Measurements from ENCODE around the gene JUN. TPM values are rescaled to one million over a fixed set of nuclear protein-coding genes. Genes with fewer than 3 reads are reported as not detected.
"Not testable (repeated sequence)": the region's sequence is repeated elsewhere in the genome, so short reads cannot be mapped to it uniquely, and the experiment has no call there.

Gene JUN
- total RNA-seq, 1 donor from 2014 or later, result 227 TPM

DNA sequence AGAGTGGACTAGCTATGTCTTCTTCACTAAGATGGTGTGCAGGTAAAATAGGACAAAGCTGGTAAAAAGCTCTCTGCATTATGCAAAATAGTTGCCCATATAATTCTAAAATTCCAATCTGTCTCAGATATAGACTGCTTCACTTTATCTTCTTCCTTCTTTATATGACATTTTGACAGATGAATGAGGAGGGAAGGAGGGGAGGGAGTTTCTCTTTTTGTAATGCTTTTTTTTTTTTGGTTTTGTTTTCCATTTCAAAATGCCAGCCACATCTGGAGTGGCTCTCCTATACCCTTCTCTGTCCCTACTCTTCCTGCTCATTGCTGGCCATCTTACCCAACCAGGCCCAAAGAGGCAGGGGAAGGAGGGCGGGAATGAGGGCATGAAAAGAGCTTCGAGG is 24.2 kb upstream of the JUN start:
- no peak for DNase-seq

DNA sequence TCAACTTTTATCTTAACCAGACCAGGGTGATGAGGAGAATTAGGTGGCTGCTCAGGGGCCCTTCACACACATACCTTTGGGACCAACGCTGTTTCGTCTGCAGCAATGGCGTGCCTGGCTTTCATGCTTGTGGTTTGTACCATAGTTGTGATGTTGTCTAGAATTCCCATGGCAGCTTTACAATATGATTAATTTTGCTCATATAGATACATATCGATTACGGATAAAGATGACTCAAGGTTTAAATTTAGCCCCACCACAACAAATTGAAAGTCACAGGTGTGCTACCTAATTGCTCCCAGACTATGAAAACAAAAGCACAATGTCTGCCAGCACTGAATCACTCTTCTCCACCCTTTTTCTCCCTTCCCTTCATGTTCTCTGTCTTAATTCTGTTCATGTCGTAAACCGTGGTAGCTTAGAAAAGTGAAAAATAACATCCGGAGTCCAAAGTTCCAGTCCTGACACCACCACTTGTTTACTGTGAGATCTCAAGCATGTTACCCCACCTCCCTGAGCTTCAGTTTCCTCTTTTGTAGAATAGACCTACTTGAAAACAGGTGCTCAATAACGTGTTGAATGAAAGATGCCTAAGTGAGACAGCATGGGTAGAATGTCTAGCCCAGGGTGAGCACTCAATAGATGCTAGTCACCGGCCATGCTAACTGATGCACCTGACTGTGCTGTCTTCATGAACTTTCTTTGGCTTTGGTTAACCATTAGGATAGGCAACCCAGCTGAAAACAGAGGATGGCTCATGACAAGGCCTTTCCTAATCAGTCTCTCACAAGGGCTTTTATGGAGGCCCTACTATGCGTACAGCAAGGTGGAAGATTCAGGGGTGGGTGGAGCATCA is 22.1 kb upstream of the JUN start:
- no peak for DNase-seq

DNA sequence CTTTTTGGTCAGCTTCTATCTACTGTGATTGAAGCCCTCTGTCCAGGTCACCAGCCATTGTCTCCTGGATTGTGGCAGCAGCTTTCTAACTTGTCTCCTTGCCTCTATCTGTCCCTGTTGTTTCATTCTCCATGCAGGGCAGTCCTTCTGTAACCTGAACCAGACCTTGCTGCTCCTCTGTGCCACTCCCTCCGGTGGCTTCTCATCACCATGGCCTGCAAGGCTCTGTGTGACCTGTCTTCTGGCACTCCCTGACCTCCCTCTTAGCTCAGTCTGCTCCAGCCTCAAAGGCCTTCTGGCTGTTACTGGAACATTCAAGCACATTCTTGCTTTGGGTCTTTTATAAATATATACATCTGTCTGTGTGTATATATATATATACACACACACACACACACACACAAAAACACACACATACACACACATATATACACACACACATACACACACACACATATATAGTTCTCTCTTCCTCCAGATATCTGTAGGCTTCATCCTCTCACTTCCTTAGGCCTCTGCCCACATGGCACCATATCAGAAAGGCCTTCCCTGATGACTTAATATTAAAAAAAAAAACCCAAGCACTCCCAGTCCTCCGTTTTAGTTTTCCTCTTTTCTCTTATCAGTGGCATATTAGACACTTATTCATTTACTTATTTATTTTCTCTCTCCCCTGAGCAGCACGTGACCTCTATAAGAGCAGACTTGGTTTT is 21.2 kb upstream of the JUN start:
- no peak for DNase-seq

DNA sequence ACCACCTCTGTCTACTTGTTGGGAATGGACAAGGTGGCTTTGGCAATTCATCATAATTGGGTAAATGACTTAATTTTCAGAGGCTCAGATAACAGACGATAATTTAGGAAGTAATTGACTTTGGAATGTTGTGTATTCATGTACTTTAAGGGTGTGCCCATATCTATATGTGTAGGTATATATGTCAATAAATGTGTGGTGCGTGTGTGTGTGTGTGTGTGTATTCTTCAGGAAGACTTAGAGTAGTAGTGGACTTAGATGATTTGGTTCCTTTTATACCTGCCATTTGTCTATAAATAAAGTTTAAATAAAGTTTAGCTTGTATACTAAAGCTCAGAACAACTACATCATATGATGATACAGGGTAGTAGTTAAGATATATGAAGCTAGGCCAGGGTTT is 20.0 kb upstream of the JUN start:
- no peak for DNase-seq

DNA sequence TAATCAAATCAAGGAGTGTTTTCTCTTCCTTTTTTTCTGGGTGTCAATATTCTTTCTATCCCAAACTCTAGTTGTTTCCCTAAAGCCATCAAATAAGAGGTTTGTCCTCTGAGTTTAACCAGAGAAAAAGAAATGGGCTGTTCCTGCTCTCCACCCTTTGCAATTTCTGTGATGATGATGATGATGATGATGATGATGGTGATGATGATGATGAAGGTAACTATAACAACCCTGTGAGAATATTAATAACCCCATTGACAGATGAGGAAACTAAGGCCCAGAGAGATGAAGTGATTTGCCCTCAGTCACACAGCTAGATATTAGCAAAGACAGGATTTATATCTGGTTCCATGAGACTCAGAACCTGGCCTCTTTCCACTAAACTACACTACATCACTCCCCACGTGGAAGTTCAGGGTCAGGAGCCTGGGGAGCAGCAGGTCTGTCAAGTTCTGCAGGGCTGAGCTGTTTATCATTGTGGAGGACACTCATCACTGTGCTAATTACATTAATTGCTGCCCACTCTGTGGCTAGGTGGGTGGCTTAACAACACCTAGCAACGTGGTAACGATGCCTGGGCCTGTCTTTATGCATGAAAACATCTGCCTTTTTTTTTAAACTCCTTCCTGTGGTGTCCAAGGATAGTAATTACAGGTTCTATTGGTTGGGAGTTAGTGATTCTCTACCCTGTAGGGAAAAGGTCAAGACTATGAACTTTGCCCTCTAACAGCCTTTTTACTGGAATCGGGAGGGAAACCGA is 19.0 kb upstream of the JUN start:
- DNase-seq, result no peak

DNA sequence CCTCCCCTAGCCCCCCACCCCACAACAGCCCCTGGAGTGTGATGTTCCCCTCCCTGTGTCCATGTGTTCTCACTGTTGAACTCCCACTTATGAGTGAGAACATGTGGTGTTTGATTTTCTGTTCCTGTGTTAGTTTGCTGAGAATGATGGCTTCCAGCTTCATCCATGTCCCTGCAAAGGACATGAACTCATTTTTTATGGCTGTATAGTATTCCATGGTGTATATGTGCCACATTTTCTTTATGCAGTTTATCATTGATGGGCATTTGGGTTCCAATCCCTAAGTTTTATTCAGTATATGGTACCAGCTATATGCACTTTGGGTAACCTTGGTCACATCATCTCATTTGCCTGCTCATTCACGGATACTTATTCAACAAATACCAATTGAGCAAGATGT is 17.4 kb upstream of the JUN start:
- DNase-seq, result not testable (repeated sequence)

DNA sequence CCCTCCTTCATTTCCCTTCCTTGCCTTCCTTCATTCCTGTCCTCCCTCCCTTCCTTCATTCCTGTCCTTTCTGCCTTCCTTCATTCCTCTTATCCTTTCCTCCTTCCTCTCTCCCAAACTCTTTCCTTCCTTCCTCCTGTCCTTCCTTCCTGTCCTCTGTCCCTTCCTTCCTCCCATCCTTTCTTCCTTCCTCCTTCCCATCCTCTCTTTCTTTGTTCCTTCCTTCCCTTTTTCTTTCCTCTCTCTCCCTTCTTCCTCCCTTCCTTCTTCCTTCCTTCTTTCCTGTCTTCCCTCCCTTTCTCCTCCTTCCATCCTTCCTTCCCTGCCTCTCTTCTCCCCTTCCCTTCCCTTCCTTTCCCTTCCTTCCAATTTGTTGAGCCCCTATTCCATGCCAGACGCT is 15.8 kb upstream of the JUN start:
- no peak for DNase-seq

DNA sequence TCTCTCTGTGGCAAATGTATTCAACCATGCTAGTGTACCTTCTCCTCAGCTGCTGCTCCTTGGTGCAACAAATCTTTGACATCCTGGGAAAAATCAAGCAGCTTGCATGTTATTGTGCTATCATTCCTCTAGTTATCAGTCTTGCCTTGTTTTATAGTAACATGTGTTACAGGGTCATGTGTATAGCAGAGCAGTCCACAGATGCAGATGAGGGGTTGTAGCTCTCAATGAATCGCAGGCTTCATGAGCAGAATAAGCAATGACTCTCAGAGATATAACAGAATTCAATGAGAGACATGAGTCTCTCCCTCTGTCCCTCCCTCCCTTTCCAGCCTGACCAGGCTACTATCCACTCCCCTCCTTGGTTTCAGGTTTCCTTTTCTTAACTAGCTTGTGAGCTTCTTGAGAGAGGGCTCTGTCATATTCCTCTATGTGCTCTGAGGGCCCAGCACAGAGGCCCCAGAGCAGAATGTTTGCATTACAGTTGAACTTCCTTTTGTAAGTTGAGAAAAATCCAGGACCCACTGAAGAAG is 15.1 kb upstream of the JUN start:
- DNase-seq, result no peak

DNA sequence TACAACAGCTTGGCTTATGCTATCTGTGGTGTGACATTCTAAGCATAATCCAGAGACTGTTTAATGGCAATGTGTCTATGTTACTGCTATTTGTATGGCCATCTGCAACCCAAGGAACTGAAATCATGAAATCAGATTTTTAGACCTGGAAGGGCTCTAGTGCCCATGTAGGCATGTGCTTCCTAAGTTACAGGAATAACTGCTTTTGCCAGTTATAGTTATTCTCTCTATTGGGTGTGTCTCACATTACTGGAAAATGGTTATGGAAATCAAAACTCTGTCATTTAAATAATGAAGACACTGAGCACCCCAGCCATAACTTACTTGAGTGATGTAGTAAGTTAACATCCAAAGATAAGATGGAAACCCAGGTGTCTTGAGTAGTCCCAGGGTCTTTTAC is 12.6 kb upstream of the JUN start:
- no peak for DNase-seq

DNA sequence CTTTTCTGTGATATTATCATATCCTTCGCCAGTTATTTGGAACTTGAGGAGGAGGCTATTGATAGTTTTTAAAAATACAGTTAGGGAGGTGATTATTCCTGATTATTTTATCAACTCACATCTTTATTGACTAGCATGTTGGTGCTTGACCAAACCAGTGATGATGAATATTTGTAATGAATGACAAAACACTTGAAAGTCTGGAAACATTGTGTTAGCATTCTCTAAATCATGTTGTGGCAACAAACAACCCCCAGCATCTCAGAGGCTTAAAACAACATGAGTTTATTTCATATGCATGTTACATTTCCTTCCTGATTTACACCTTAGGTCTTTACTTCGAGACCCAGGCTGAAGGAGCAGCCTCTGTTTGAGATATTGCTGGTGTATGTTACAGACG is 10.7 kb upstream of the JUN start:
- no peak for DNase-seq

DNA sequence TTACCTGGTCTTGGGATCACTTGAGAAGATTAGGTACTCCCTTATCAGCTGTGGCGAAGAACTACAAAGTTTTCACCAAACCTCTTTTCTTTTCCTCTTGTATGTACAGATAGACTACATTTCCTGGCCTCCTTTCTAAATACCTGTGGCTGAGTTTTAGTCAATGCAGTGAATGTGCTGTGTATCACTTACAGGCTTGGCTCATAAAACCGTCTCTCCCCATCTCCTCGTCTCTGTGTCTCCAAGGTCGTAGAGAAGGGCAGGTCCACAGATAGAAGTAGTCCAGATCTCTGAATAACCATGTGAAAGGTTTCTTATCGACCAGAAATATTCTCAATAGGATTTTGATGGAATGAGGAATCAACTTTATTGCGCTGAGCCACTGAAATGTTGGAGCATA is 9.0 kb upstream of the JUN start:
- no peak for DNase-seq

DNA sequence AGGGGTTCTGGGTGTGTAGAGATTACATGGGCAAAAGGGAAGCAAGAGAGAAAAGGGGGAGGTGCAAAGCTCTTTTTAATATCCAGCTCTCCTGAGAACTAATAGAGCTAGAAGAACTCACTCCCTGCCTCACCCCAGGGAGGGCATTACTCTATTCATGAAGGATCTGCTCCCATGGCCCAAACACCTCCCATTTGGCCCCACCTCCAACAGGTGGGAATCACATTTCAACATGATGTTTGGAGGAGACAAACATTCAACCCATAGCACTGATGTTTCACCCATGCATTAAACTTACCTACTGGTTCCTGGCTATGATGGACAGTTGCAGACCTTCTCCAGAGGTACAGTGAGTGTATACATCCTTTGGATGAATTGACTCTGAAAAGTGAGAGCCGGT is 7.3 kb upstream of the JUN start:
- no peak for DNase-seq

DNA sequence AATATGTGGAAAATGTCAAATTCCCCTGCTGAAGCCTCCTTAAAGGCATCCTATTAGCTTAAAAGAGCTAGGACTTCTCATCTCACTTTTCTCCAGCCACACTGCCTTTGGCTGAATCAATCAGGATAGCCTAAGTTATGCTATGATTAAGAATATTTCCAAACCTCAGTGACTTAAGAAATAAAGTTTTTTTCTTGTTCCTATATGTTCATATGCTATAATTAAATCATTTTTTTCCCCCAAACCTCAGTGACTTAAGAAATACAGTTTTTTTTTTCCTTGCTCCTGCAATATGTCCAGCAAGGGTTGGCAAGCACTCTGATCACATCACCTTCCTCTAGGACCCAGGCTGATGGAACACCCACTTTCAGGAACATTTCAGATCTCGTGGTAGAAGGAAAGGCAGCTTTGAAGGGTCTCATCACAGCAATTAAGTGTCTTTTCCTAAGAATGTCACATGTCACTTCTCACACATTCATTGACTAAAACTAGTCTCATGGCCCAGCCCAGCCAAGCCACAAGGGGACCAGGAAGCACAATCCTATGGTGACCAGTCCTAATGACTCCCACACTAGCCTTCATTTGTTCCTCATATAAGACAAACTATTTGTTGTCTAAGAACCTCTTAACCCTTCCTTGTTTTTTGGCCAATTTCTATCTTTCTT is 6.3 kb upstream of the JUN start:
- DNase-seq, result no peak

DNA sequence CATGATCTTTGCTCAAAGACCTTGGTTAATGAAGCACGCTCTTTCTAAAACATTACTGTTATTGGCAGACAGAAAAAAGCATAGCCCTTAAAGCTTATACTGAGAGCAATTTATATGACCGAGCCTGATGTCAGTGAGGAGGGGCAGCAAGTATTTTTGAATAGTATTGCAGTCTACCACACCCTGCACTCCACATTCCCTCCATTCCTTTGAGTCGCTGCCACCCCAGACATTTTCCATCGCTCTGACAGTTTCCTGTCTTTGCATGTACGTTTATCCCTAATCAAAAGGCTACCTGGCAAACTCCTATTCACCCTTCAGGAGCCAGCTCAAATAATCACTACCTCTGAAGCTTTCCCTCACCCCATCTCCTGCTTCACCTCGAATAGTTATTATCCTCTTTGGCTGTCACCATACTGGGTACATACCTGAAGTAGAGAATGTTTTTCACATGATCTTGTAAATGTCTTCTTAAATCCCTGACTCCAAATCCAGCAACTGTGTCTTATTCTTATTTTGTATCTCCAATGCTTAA is 5.5 kb upstream of the JUN start:
- DNase-seq, result no peak

DNA sequence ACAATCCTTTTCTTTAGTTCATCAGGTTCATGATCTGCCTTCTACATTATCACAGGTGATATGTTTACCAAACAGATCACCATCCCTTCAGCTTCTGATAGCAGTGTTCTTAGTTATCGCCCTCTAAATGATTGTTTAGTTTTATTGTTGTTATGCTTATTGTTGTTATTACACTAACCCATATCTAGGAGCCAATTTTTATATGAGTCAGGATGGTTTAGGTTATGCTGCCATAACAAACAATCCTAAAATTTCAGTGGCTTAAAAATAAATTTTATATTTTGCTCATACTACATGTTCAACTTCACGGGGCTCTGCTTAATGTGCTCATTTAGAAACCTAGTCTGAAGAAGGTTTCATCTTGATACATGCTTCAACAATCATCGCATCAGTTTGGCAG is 4.4 kb upstream of the JUN start:
- DNase-seq, result no peak

DNA sequence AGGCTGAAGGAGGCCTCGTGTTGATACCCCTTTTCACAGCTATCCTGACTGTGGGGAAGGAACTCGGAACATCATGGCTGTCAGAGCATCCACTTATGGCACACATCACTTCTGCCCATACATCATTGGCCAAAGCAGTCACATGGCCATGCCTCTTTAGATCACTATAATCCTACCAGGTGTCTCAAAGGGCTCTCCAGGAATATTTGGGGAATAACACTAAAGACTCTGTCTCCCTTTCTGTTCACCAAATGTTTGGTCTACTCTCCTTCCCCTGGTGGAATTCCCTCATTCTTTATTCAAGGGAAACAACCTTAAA is 3.0 kb upstream of the JUN start:
- DNase-seq, result no peak

DNA sequence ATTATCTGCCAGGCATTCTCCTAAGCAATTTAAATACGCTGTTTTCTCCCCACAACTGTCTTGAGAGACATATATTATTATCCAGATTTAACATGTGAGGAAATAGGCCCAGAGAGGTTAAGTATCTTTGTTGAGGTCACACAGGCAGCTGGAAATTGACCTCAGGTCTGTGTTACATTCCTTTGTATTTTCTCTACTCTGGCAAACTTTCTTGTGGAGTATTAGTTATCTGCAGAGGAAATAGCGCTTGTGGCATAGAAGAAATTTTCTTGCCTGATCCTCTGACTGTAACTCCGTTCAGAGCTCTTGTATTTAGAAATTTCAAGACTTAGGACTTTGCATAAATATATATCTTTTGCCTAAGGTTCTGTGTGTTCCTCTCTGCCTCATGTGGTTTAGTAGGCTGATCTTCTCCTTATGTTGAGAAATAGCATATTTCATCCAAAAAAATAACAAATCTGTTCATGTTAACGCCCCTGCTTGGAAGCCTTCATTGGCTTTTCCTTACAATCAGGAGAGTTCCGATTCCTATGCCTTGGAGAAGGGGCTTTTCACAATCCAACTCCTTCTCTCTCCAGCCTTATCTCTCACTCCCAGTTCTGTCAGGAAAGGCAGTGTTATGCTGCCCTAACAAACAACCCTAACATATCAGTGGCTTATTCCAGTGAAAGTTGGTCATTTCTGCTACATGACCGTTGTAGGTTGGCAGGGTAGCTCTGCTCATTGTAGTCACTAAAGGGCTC is 2.5 kb upstream of the JUN start:
- DNase-seq, result peak; percentile 41

DNA sequence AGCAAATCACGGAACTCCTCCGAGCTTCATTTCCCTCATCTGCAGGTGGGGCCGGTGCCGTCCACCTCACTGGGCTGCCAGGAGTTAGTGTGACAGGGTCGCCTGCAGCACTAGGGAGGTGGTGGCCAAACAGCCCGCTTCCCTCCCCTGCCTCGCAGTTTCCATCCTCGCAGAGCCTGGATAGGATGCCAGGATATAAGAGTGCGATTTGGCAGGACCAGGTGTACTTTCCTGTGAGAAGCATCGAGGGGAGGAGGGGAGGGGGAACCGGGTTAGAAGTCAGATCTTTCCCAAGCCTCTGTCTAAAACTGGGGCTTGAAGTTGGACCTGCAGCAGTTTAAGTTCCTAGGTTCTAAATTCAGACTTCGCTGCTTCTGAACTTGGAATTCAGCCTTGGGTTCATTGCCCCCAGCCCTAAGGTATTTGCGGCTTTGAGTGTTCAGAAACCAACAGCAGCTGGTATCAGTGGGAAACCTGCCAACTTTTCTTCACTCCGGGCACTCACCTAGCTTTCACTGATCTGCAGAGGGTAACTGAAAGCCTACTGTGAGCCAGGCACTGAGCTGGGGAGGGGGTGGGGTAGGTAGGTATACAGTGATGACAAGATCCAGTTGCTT is 1.7 kb upstream of the JUN start:
- DNase-seq, result peak; percentile 83

DNA sequence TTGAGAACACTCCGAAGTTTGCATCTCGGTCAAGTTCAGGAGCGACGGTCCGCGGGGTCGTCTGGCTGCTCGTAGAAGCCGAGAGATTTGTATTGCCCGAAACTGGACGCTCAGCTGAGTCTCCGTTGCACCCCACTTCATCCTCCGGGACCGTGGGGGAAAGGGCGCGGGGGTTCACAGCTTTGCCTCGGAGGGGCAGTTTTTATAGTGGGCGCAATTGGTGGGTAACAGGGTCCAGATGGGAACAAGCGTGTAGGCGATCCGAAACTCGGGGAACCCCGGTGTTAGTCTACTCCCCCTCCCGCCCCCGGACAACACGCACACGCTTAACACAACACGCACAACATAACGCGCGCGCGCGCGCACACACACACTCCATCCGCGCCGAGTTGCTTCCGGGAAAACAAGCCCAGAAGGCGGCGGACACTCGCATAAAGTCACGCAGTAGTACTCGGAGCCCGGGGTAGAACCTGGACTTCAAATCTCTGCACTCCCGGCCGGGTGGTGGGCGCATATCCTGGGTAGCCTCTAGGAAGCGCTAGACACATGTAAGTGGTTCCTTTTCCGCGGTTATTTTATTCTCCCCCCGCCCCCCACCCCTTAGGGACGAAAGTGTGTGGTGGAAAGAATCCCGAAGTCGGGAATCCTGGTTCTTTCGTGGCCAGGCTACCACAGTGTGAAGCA is 1.1 kb upstream of the JUN start:
- DNase-seq, result peak; percentile 95
